Lower leg skin (tissue), 3 donors: Measurements from ENCODE around the gene PCDHGC4.

ENCODE experiments used
- POLR2A ChIP-seq, 2 donors: fragments of 450-650 bp; IDR thresholded peaks; one replicate each; pipeline ENCODE4 v1.6.1; 2016 to 2017; ENCODE audit warnings: antibody characterized with exemption in 2 of 2, mild to moderate bottlenecking in 1 of 2, moderate library complexity in 1 of 2
- TF ChIP-seq, protein P1 (sequence below), 3 donors: fragments of 450-650 bp; IDR thresholded peaks; one replicate each; pipeline ENCODE4 v1.5.1; 2016; ENCODE audit warnings: antibody characterized with exemption in 3 of 3, mild to moderate bottlenecking in 3 of 3, moderate library complexity in 2 of 3

DNA sequence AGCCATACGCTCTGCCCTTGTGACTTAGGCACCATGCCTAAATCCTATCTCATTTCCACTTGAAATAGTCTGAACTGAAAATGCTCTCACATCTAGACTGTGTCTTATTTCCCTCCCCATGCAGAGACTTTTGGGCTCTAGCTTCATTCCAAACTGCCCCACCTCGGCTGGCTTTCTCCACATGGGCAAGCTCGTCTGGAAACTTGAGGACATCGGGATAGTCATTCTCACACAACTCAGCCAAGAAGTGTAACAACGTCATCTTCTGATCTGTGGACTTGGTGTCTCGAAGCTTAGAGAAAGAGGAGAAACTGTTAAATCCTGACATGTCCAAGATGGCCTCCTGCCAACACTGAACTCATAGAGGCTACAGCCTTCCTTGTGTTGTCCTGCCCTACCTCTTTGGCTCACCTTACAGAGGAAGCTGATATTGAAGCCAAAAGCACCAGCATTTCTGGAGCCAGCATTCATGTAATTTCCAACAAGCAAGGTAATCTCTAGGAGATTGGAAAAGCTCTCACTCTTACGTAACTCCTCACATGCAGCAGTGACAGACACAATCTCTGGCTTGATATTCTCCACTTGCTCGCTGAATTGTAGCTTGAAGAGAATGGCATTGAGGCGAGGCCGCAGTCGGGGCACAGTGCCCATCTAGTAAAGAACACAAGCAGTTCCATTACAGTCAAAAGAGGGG lies 43.6 kb downstream of the PCDHGC4 start:
- TF ChIP-seq, protein P1, sequence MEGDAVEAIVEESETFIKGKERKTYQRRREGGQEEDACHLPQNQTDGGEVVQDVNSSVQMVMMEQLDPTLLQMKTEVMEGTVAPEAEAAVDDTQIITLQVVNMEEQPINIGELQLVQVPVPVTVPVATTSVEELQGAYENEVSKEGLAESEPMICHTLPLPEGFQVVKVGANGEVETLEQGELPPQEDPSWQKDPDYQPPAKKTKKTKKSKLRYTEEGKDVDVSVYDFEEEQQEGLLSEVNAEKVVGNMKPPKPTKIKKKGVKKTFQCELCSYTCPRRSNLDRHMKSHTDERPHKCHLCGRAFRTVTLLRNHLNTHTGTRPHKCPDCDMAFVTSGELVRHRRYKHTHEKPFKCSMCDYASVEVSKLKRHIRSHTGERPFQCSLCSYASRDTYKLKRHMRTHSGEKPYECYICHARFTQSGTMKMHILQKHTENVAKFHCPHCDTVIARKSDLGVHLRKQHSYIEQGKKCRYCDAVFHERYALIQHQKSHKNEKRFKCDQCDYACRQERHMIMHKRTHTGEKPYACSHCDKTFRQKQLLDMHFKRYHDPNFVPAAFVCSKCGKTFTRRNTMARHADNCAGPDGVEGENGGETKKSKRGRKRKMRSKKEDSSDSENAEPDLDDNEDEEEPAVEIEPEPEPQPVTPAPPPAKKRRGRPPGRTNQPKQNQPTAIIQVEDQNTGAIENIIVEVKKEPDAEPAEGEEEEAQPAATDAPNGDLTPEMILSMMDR (IDR thresholded peaks at IDR 0.05) = no peak
- no peak for TF ChIP-seq POLR2A (IDR thresholded peaks at IDR 0.05)
